Stimulated activated CD4-positive, alpha-beta T cell treated with anti-CD3 and anti-CD28 coated beads, Interleukin-12 subunit alpha, Interleukin-12 subunit beta, amount 100 ng/mL, for 4 hours (primary cell): Measurements from ENCODE around the gene MRPL23.

Experiments
- DNase-seq: peaks from one replicate; pipeline ENCODE4 v3.0.0-alpha.2; 2020

MRPL23 gene

DNA sequence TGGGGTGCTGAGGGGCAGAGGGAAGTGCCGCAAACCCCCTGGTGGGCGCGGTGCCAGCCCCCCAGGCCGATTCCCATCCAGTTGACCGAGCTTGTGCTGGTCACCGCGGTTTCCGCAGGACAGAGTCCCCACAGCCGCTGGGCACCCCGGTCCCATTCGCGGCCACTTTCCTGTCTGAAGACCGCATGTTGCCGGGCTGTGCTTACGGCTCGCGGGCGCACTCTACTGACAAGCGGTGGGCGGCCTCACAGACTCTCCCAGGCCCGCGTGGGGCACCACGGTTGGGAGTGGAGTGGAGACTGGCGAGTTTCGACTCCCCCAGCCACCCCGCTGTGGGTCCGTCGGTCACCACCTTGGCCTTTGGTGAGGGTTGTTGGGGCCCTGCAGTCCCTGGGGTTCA lies 51.2 kb downstream of the MRPL23 start:
- DNase-seq: no peak

DNA sequence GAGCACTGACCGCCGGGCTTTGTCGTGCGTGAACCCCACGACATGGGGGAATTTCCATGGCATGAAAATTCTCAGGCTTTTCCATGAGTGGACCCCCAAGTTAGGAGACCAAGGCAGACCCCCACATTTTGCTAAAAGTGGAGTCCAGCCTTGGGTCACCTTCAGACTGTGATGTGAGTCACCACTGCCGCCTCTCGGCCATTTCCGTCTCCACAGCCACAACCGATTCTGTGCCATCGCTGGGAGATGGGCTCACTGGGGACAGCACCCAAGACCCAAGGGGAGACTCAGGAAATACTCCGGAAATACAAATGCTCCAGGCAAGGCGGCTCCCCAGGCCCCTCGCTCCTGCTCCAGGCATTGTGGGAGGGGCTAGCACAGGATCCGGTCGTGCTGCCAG lies 51.7 kb downstream of the MRPL23 start:
- DNase-seq: no peak

DNA sequence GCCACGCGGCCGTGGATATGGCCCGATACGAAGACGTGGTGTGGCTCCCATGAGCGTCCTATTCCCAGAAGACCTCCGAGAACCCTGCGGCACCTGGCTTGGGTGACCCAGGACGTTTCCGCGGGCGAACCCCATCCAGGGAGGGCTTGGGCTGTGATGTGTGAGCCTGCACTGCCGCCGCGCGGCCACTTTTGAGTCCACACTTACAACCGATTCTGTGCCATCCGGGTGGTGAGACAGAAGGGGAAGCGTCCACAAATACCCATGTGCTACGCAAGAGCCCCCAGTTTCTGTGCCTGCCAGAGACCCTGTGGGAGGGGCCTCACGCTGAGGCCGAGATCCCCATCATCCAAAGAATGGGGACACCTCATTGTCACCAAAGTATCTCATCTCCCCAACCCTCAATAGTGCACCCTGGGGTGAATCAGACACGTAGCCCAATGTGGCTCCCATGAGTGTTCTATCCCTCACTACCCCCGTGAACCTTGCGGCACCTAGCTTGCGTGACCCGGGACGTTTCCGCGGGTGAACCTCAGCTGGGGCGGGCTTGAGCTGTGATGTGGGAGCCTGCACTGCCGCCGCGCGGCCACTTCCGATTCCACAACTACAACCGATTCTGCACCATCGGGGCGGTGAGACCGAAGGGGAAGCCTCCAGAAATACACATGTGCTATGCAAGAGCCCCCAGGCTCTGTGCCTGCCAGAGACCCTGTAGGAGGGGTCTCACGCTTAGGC lies 55.1 kb downstream of the MRPL23 start:
- DNase-seq: no peak

DNA sequence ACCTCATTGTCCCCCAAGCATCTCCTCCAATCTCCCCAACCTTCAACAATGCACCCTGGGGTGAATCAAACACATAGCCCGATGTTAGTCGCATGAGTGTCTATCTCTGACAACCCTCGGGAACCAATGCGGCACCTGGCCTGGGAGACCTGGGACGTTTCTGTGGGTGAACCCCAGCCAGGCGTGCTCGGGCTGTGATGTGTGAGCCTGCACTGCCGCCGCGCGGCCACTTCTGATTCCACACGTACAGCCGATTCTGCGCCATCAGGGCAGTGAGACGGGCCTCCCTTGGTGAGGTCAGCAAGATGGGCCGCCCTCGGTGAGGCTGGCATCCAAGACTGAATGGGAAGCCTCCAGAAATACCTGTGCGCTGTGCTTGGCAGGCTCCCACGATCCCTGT lies 55.7 kb downstream of the MRPL23 start:
- DNase-seq: no peak

DNA sequence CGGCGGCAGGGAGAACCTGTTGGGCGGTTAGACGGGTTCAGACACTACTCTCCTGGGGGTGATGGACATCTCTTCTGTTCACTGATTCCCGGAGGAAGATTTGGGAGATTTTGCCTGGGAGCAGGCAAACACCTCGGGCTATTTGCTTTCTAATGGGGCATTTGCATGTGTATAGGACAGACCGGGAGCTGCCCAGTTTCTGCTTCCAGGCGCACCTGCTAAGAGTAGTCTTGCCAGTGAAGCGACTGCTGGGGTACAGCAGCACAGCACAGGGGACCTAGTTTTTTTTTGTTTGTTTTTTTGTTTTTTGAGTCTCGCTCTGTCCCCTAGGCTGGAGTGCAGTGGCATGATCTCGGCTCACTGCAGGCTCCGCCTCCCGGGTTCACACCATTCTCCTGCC lies 57.3 kb downstream of the MRPL23 start:
- DNase-seq: no peak
